HEK293T (cell line): ENCODE measurements around the gene KRTAP20-3.

Experiments used
- CTCF ChIA-PET: fragments of 350-600 bp; formaldehyde crosslinking; extraction: SDS; loops from one replicate; lab custom pipeline; 2021; ENCODE audit warnings: antibody characterized with exemption, inconsistent platforms; lab: Yijun Ruan, JAX
- POLR2A ChIA-PET: fragments of 350-600 bp; formaldehyde crosslinking; extraction: SDS; loops from one replicate; lab custom pipeline; 2020; ENCODE audit warnings: antibody characterized with exemption, inconsistent platforms; lab: Yijun Ruan, JAX
- DNase-seq: peaks from one replicate; pipeline ENCODE4 v3.0.0; 2012; ENCODE audit warnings: mixed read lengths; ENCODE audit errors: extremely low spot score
- ARNT ChIP-seq: fragments of 450-650 bp; IDR thresholded peaks from 2 replicates; pipeline ENCODE4 v1.6.1; 2017; ENCODE audit warnings: mild to moderate bottlenecking
- BHLHE40 ChIP-seq: fragments of 450-650 bp; IDR thresholded peaks from 2 replicates; pipeline ENCODE4 v1.6.1; 2016; ENCODE audit warnings: mild to moderate bottlenecking, moderate library complexity, borderline replicate concordance
- CTBP1 ChIP-seq: fragments of 450-650 bp; IDR thresholded peaks from 2 replicates; pipeline ENCODE4 v1.6.1; 2016; ENCODE audit warnings: borderline replicate concordance
- ELF4 ChIP-seq: fragments of 450-650 bp; IDR thresholded peaks from 2 replicates; pipeline ENCODE4 v1.6.1; 2017; ENCODE audit warnings: antibody characterized with exemption
- FOXA1 ChIP-seq: fragments of 450-650 bp; IDR thresholded peaks from 2 replicates; pipeline ENCODE4 v1.6.1; 2016; ENCODE audit warnings: mild to moderate bottlenecking
- FOXK2 ChIP-seq: fragments of 450-650 bp; IDR thresholded peaks from 2 replicates; pipeline ENCODE4 v1.6.1; 2016; ENCODE audit warnings: mild to moderate bottlenecking
- FOXM1 ChIP-seq: fragments of 450-650 bp; IDR thresholded peaks from 2 replicates; pipeline ENCODE4 v1.6.1; 2017; ENCODE audit warnings: mild to moderate bottlenecking, borderline replicate concordance
- HDGF ChIP-seq: fragments of 450-650 bp; IDR thresholded peaks from 2 replicates; pipeline ENCODE4 v1.6.1; 2017; ENCODE audit warnings: antibody characterized with exemption, borderline replicate concordance
- L3MBTL2 ChIP-seq: fragments of 450-650 bp; conservative IDR thresholded peaks from 2 replicates; pipeline ENCODE4 v1.6.1; 2016; ENCODE audit warnings: mild to moderate bottlenecking
- LEF1 ChIP-seq: fragments of 450-650 bp; IDR thresholded peaks from 2 replicates; pipeline ENCODE4 v1.6.1; 2017; ENCODE audit warnings: mild to moderate bottlenecking, borderline replicate concordance
- NFRKB ChIP-seq: fragments of 450-650 bp; IDR thresholded peaks from 2 replicates; pipeline ENCODE4 v1.6.1; 2016; ENCODE audit warnings: mild to moderate bottlenecking, moderate library complexity
- PKNOX1 ChIP-seq: fragments of 450-650 bp; IDR thresholded peaks from 2 replicates; pipeline ENCODE4 v1.6.1; 2016
- SP1 ChIP-seq: fragments of 450-650 bp; IDR thresholded peaks from 2 replicates; pipeline ENCODE4 v1.6.1; 2017
- SUZ12 ChIP-seq: fragments of 450-650 bp; IDR thresholded peaks from 2 replicates; pipeline ENCODE4 v1.6.1; 2016; ENCODE audit warnings: mild to moderate bottlenecking
- TARDBP ChIP-seq: fragments of 450-650 bp; IDR thresholded peaks from 2 replicates; pipeline ENCODE4 v1.6.1; 2016
- ZNF384 ChIP-seq: fragments of 450-650 bp; IDR thresholded peaks from 2 replicates; pipeline ENCODE4 v1.6.1; 2016

Gene KRTAP20-3

GRCh38 chr21:30642564-30642963 is at the start of gene KRTAP20-3:
KRTAP20-3 (plus strand) TSS chr21:30642864.
- DNase-seq: no peak
- TF ChIP-seq NFRKB (no peak), SUZ12 (no peak), FOXA1 (no peak), BHLHE40 (no peak), L3MBTL2 (no peak), ZNF384 (no peak), CTBP1 (no peak), FOXM1 (no peak), ARNT (no peak), PKNOX1 (no peak), ELF4 (no peak), LEF1 (no peak), HDGF (no peak), TARDBP (no peak), FOXK2 (no peak), SP1 (no peak)
- CTCF ChIA-PET: no interaction called here
- POLR2A ChIA-PET: no interaction called here

DNA sequence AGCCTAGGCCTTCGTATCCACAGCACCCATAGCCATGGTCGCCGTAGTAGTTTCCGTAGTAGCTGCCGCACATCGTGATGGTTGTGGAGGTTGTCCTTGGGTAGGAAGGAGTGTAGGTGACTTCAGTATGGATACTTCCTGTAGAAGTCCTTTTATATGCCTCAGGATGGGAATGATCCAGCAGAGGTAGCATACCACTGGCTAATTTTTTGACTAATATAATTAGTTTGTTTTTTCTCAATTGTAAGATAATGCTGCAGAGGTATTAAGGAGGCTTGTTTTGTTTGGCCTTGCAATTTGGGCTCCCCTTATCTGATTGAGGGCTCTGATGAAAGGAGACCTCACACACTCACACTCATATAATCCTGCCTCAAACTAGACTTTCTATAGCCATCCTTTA is 43.9 kb upstream of the KRTAP20-3 start, which contains the start of gene KRTAP6-2:
Gene KRTAP6-2, minus strand, starts transcription at position 101 of the 400 bp plus-strand sequence. Its CDS starts 28 bp downstream, at position 73.
- ChIA-PET POLR2A (no interaction called here), CTCF (no interaction called here)
- no peak for DNase-seq
- TF ChIP-seq ZNF384: no peak
- no peak for TF ChIP-seq NFRKB
- no peak for TF ChIP-seq SUZ12
- no peak for TF ChIP-seq FOXM1
- TF ChIP-seq BHLHE40: no peak
- TF ChIP-seq LEF1: no peak
- no peak for TF ChIP-seq FOXA1
- TF ChIP-seq FOXK2: no peak
- TF ChIP-seq TARDBP: no peak
- no peak for TF ChIP-seq PKNOX1
- no peak for TF ChIP-seq ARNT
- no peak for TF ChIP-seq ELF4
- TF ChIP-seq L3MBTL2: no peak

DNA sequence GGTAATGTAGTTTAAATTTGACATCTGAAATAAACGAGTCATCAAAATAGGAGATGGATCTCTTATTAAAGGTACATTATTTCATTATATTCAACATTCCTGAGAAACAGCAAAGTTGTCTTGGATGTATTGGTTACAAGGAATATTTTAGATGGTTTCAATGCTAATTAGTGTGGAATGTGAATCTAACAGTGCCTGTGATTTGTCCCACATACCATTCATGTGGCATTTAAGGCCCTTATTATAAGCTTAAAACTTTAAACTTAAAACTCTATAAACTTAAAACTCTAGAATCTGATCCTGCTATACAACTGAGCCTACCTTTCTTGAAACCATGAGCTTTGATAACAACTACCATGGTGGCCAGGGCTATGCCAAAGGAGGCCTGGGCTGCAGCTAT is 41.9 kb upstream of the KRTAP20-3 start, which contains the start of gene KRTAP22-1:
Gene KRTAP22-1, plus strand, starts transcription at position 301 of the 400 bp plus-strand sequence.
- no peak for DNase-seq
- CTCF ChIA-PET: no interaction called here
- TF ChIP-seq FOXK2 (no peak), SP1 (no peak), ZNF384 (no peak), TARDBP (no peak), FOXA1 (no peak), ELF4 (no peak)
- POLR2A ChIA-PET: no interaction called here

- ChIA-PET POLR2A (no interaction called here), CTCF (interaction anchor here (0.9 kb wide), 1 partner anchor 12 kb away, joined by 3 read pairs; no protein-coding TSS in a partner anchor)
- DNase-seq: no peak
- TF ChIP-seq CTBP1: no peak
- no peak for TF ChIP-seq PKNOX1
- no peak for TF ChIP-seq FOXA1
- no peak for TF ChIP-seq NFRKB
- no peak for TF ChIP-seq FOXM1
- TF ChIP-seq ZNF384: no peak
- no peak for TF ChIP-seq L3MBTL2
- no peak for TF ChIP-seq LEF1
- no peak for TF ChIP-seq TARDBP
- TF ChIP-seq BHLHE40: no peak
- no peak for TF ChIP-seq FOXK2
- no peak for TF ChIP-seq ELF4
- TF ChIP-seq SP1: no peak
- TF ChIP-seq ARNT: no peak
Observed at GRCh38 chr21:30605968-30606367, 36.7 kb upstream of the KRTAP20-3 start.

DNA sequence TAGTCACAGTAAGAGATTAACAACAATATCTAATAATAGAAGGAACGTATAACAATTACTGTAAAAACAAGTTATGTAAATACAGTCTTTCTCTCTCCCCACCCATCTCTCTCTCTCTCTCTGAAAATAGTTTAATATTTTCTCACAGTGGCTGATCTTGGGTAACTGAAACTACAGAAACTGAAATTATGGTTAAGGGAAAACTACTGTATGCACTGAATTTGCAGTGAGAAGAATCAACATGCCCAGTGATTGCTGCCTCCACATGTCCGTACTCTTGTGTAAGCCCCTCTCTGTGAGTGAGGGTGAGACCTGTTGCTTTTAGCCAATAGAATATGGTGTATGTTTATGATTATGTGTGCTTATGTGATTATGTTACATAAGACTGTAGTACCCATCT is 30.5 kb upstream of the KRTAP20-3 start:
- ChIA-PET CTCF (no interaction called here), POLR2A (no interaction called here)
- TF ChIP-seq NFRKB: no peak
- no peak for TF ChIP-seq CTBP1
- no peak for TF ChIP-seq ELF4
- TF ChIP-seq FOXA1: no peak
- TF ChIP-seq LEF1: no peak
- no peak for TF ChIP-seq ZNF384
- TF ChIP-seq PKNOX1: no peak
- TF ChIP-seq TARDBP: no peak
- TF ChIP-seq FOXK2: no peak
- no peak for TF ChIP-seq BHLHE40
- no peak for TF ChIP-seq ARNT
- no peak for TF ChIP-seq L3MBTL2
- no peak for TF ChIP-seq SUZ12
- TF ChIP-seq HDGF: no peak
- no peak for TF ChIP-seq FOXM1
- TF ChIP-seq SP1: no peak

GRCh38 chr21:30613836-30614235 is 28.8 kb upstream of the KRTAP20-3 start, which contains the start of gene KRTAP6-1:
KRTAP6-1 (minus strand) TSS chr21:30613930; CDS start chr21:30613904, 26 bp downstream.
- no peak for TF ChIP-seq CTBP1
- TF ChIP-seq PKNOX1: no peak
- TF ChIP-seq ZNF384: no peak
- TF ChIP-seq HDGF: no peak
- no peak for TF ChIP-seq FOXK2
- no peak for TF ChIP-seq TARDBP
- TF ChIP-seq LEF1: no peak
- no peak for TF ChIP-seq ARNT
- no peak for TF ChIP-seq ELF4
- TF ChIP-seq BHLHE40: no peak
- no peak for TF ChIP-seq FOXM1
- DNase-seq: no peak
- ChIA-PET CTCF (no interaction called here), POLR2A (no interaction called here)

More for the DNA sequence above, 30.5 kb upstream of the KRTAP20-3 start:
- DNase-seq: no peak
